Tibial nerve (tissue), 4 donors: ENCODE data around the gene EYA2. TPM values are rescaled to one million over a fixed set of nuclear protein-coding genes. Genes with fewer than 3 reads are reported as not detected.

Experiments used
- DNase-seq, 2 donors: peaks; one replicate each; pipeline ENCODE4 v3.0.0-alpha.2; 2019; ENCODE audit warnings: low spot score in 2 of 2
- H3K27ac ChIP-seq, 4 donors: fragments of 200-600 bp; sonication (generic) in 3 of 4; one replicate each; pipeline ENCODE4 v1.5.1; 2017 to 2019; ENCODE audit warnings: mild to moderate bottlenecking in 1 of 4
- H3K27me3 ChIP-seq, 2 donors: fragments of 200-600 bp; sonication (generic) in 1 of 2; one replicate each; pipeline versions ENCODE4 v1.5.1 to v1.6.0; 2017 to 2019
- H3K36me3 ChIP-seq, 3 donors: fragments of 200-600 bp; sonication (generic); one replicate each; pipeline ENCODE4 v1.5.1; 2018 to 2019
- H3K4me1 ChIP-seq, 4 donors: fragments of 200-600 bp; sonication (generic) in 3 of 4; one replicate each; pipeline ENCODE4 v1.5.1; 2017 to 2019
- H3K4me3 ChIP-seq, 4 donors: fragments of 200-600 bp; sonication (generic) in 3 of 4; one replicate each; pipeline ENCODE4 v1.5.1; 2017 to 2019; ENCODE audit warnings: mild to moderate bottlenecking in 1 of 4, moderate library complexity in 1 of 4
- H3K9me3 ChIP-seq, 4 donors: fragments of 200-600 bp; sonication (generic) in 3 of 4; one replicate each; pipeline ENCODE4 v1.5.1; 2017 to 2019
- CTCF ChIP-seq, 5 experiments: fragments of 200-600 bp in 3 of 5; fragments of 450-650 bp in 2 of 5; sonication (generic) in 3 of 5; IDR thresholded peaks; one replicate each; pipeline ENCODE4 v1.5.1; 2016 to 2019; ENCODE audit warnings: antibody characterized with exemption in 5 of 5, mild to moderate bottlenecking in 3 of 5, moderate library complexity in 2 of 5
- EP300 ChIP-seq, 2 donors: sonication (generic); formaldehyde crosslinking; IDR thresholded peaks; one replicate each; pipeline ENCODE4 v1.6.1; 2017; ENCODE audit warnings: antibody characterized with exemption in 2 of 2, mild to moderate bottlenecking in 1 of 2
- POLR2A ChIP-seq, 2 donors: fragments of 450-650 bp; IDR thresholded peaks; one replicate each; pipeline ENCODE4 v1.6.1; 2017; ENCODE audit warnings: antibody characterized with exemption in 2 of 2, mild to moderate bottlenecking in 2 of 2, moderate library complexity in 2 of 2
- WGBS, 2 donors: methylation state at CpG; one replicate each; pipeline ENCODE4 v1.1.5; 2018; 5-methylcytosine and 5-hydroxymethylcytosine counted together
- total RNA-seq, 4 donors: library from RNA; depleted of rRNA; stranded (reverse); fragments of >200 nt; gene quantifications; one replicate each; pipeline ENCODE4 v1.1.0, GENCODE V29; 2016

Gene EYA2
- total RNA-seq, 4 donors from 2014 or later, result 13.8 to 25.5 (median 20.2) TPM

GRCh38 chr20:47156301-47157137 is 261.9 kb downstream of the EYA2 start:
- Histone ChIP-seq H3K9me3 (no peaks in the 10 kb centered on the region), H3K4me3 (no peak overlapping the region), H3K4me1 (no peaks in the 10 kb centered on the region), H3K27me3 (no peaks in the 10 kb centered on the region), H3K36me3 (no peaks in the 10 kb centered on the region), H3K27ac (peak overlapping the region in 1 of 4 donors; percentile 22)
- no peak for TF ChIP-seq POLR2A (IDR thresholded peaks at IDR 0.05)
- no peak for TF ChIP-seq CTCF (IDR thresholded peaks at IDR 0.05)
- 78 to 84% methylated on average over 10 of the region's 10 CpGs for WGBS, 2 donors
- no peak for DNase-seq

- no peak for DNase-seq
- TF ChIP-seq EP300 (IDR thresholded peaks at IDR 0.05) (no peak), POLR2A (IDR thresholded peaks at IDR 0.05) (no peak), CTCF (IDR thresholded peaks at IDR 0.05) (no peak)
- no peaks in the 10 kb centered on the region for H3K27me3 ChIP-seq
- peaks cover 0 to 5% (median 0%) of the 10 kb centered on the region in 4 donors for H3K9me3 ChIP-seq
- no peak overlapping the region for H3K4me3 ChIP-seq
- 92 to 96% methylated on average over 5 of the region's 5 CpGs for WGBS, 2 donors
- no peaks in the 10 kb centered on the region for H3K36me3 ChIP-seq
- no peak overlapping the region for H3K27ac ChIP-seq
- H3K4me1 ChIP-seq, result no peaks in the 10 kb centered on the region
Observed at GRCh38 chr20:47159166-47159565, 264.5 kb downstream of the EYA2 start.

GRCh38 chr20:47160240-47160639 is 265.6 kb downstream of the EYA2 start:
- Histone ChIP-seq H3K4me1 (no peaks in the 10 kb centered on the region), H3K9me3 (peaks cover 0 to 5% (median 0%) of the 10 kb centered on the region in 4 donors), H3K4me3 (no peak overlapping the region), H3K36me3 (no peaks in the 10 kb centered on the region), H3K27ac (no peak overlapping the region), H3K27me3 (no peaks in the 10 kb centered on the region)
- TF ChIP-seq POLR2A (IDR thresholded peaks at IDR 0.05), result no peak
- TF ChIP-seq EP300 (IDR thresholded peaks at IDR 0.05), result no peak
- no peak for TF ChIP-seq CTCF (IDR thresholded peaks at IDR 0.05)
- WGBS, 2 donors, result 93 to 95% methylated on average over 7 of the region's 7 CpGs
- no peak for DNase-seq

GRCh38 chr20:47160992-47161391 is 266.3 kb downstream of the EYA2 start:
- no peaks in the 10 kb centered on the region for H3K36me3 ChIP-seq
- no peak for TF ChIP-seq CTCF (IDR thresholded peaks at IDR 0.05)
- TF ChIP-seq POLR2A (IDR thresholded peaks at IDR 0.05), result no peak
- no peak for TF ChIP-seq EP300 (IDR thresholded peaks at IDR 0.05)
- H3K4me3 ChIP-seq, result no peak overlapping the region
- no peak overlapping the region for H3K27ac ChIP-seq
- H3K4me1 ChIP-seq, result no peaks in the 10 kb centered on the region
- DNase-seq, result no peak
- peaks cover 0 to 5% (median 0%) of the 10 kb centered on the region in 4 donors for H3K9me3 ChIP-seq
- 96% methylated on average over 14 of the region's 14 CpGs for WGBS, 2 donors
- no peaks in the 10 kb centered on the region for H3K27me3 ChIP-seq

- WGBS, 2 donors, result 92 to 96% methylated on average over 10 of the region's 10 CpGs
- H3K4me3 ChIP-seq, result no peak overlapping the region
- TF ChIP-seq CTCF (IDR thresholded peaks at IDR 0.05), result no peak
- TF ChIP-seq POLR2A (IDR thresholded peaks at IDR 0.05), result no peak
- no peak for TF ChIP-seq EP300 (IDR thresholded peaks at IDR 0.05)
- H3K4me1 ChIP-seq, result no peaks in the 10 kb centered on the region
- H3K27ac ChIP-seq, result no peak overlapping the region
- no peaks in the 10 kb centered on the region for H3K27me3 ChIP-seq
- DNase-seq, result no peak
- H3K9me3 ChIP-seq, result peaks cover 0 to 5% (median 0%) of the 10 kb centered on the region in 4 donors
- H3K36me3 ChIP-seq, result no peaks in the 10 kb centered on the region
Observed at GRCh38 chr20:47161411-47161810, 266.8 kb downstream of the EYA2 start.
